K562 (cell line): Measurements from ENCODE around the gene LRRFIP2. TPM values are rescaled to one million over a fixed set of nuclear protein-coding genes. Genes with fewer than 3 reads are reported as not detected.

Source experiments
- ATAC-seq: fragments of 200-7000 bp; cut with Tn5 transposase; 3 replicates; pipeline ENCODE4 v1.9.1; 2020; ENCODE audit warnings: moderate library complexity
- BruUV-seq: library from RNA; stranded (reverse); fragments of 400-500 nt; replicated peaks from 2 replicates; lab custom pipeline; 2021; lab: Mats Ljungman, UMichigan
- CTCF ChIA-PET: fragments of 300-600 bp; formaldehyde crosslinking; extraction: SDS; loops from one replicate; lab custom pipeline; 2021; ENCODE audit warnings: low intra/inter-chr PET ratio; lab: Yijun Ruan, JAX
- POLR2A ChIA-PET: fragments of 300-600, 350-650 bp; sonication (Branson Sonifier 250); formaldehyde crosslinking; extraction: SDS; loops from one replicate; lab custom pipeline; 2021; ENCODE audit warnings: antibody characterized with exemption, inconsistent platforms; lab: Yijun Ruan, JAX
- DNase-seq, 4 experiments: peaks; one replicate each; pipeline versions ENCODE4 v3.0.0 to v3.0.0-alpha.2; 2011 to 2018; ENCODE audit warnings: low spot score in 3 of 4, mixed read lengths in 3 of 4; ENCODE audit errors: extremely low read depth in 1 of 4
- FAIRE-seq: peaks from 2 replicates; lab custom pipeline; 2011; peaks lifted over from hg19 to GRCh38; lab: Jason Lieb, UNC
- H2AFZ ChIP-seq: 2 replicates; pipeline ENCODE4 v1.6.0; 2011; ENCODE audit warnings: low read depth, low read length, control low read depth, inconsistent platforms
- H3K27ac ChIP-seq: fragments of 200-600 bp; 3 replicates; pipeline ENCODE4 v1.8.0; 2011; ENCODE audit warnings: low read depth, mild to moderate bottlenecking, control low read depth, inconsistent platforms, low read length, moderate library complexity, mixed read lengths; ENCODE audit errors: extremely low read depth
- H3K27me3 ChIP-seq, 2 experiments: fragments of 300-600 bp in 1 of 2; 2 replicates in 1 of 2; 3 replicates in 1 of 2; pipeline versions ENCODE4 v1.6.0 to v1.8.0; 2011; ENCODE audit warnings: inconsistent platforms in 2 of 2, low read length in 2 of 2, mild to moderate bottlenecking in 1 of 2, mixed read lengths in 1 of 2, moderate library complexity in 1 of 2; ENCODE audit not compliant: control insufficient read depth in 2 of 2, insufficient read depth in 2 of 2
- H3K36me3 ChIP-seq: fragments of 300-600 bp; 3 replicates; pipeline ENCODE4 v1.8.0; 2011; ENCODE audit warnings: mild to moderate bottlenecking, low read length, inconsistent platforms; ENCODE audit not compliant: control insufficient read depth, insufficient read depth
- H3K4me1 ChIP-seq, 2 experiments: fragments of 200-600 bp in 1 of 2; replicated peaks in 1 of 2; 2 replicates in 1 of 2; 3 replicates in 1 of 2; pipeline versions ENCODE4 v1.5.1 to v1.8.0; 2011; ENCODE audit warnings: inconsistent platforms in 2 of 2, low read length in 2 of 2, mild to moderate bottlenecking in 1 of 2, mixed read lengths in 1 of 2, moderate library complexity in 1 of 2; ENCODE audit not compliant: control insufficient read depth in 2 of 2, insufficient read depth in 2 of 2
- H3K4me2 ChIP-seq: 2 replicates; pipeline ENCODE4 v1.6.1; 2011; ENCODE audit warnings: low read length, control low read depth, inconsistent platforms, mixed read lengths; ENCODE audit not compliant: insufficient read depth
- H3K4me3 ChIP-seq: fragments of 200-600 bp; sonication (generic), shearing (Covaris generic); 2 replicates; pipeline ENCODE4 v1.5.1; 2016; ENCODE audit warnings: control low read depth, inconsistent platforms
- H3K79me2 ChIP-seq: fragments of 200-600 bp; 3 replicates; pipeline ENCODE4 v1.8.0; 2011; ENCODE audit warnings: low read length, inconsistent platforms; ENCODE audit not compliant: control insufficient read depth, insufficient read depth
- H3K9ac ChIP-seq, 2 experiments: 2 replicates each; pipeline versions ENCODE4 v1.6.0 to v1.6.1; 2011; ENCODE audit warnings: low read depth in 2 of 2, low read length in 2 of 2, control low read depth in 1 of 2, inconsistent platforms in 1 of 2, mild to moderate bottlenecking in 1 of 2, mixed read lengths in 1 of 2; ENCODE audit not compliant: insufficient read depth in 1 of 2
- H3K9me1 ChIP-seq: one replicate; pipeline ENCODE4 v1.6.0; 2011; ENCODE audit warnings: inconsistent platforms, mild to moderate bottlenecking, low read length, moderate library complexity; ENCODE audit not compliant: control insufficient read depth, insufficient read depth
- H3K9me3 ChIP-seq: replicated peaks from 2 replicates; pipeline ENCODE4 v1.5.1; 2011; ENCODE audit warnings: low read depth, low read length, inconsistent platforms; ENCODE audit not compliant: control insufficient read depth, insufficient read depth
- H4K20me1 ChIP-seq: replicated peaks from 2 replicates; pipeline ENCODE4 v1.6.1; 2011; ENCODE audit warnings: low read length, inconsistent platforms, mixed read lengths; ENCODE audit not compliant: control insufficient read depth, insufficient read depth
- ZNF3 ChIP-seq: fragments of 250-450 bp; sonication (Bioruptor Pico); IDR thresholded peaks from 2 replicates; pipeline ENCODE4 v1.5.0; 2021; ENCODE audit warnings: mild to moderate bottlenecking, moderate library complexity
- ZSCAN29 ChIP-seq: fragments of 450-650 bp; IDR thresholded peaks from 2 replicates; pipeline ENCODE4 v1.6.1; 2017
- WGBS: fragments of 100-300 bp; shearing (Covaris generic); methylation state at CpG from one replicate; pipeline ENCODE4 v1.1.6; 2016; ENCODE audit warnings: low coverage, mixed read lengths; ENCODE audit not compliant: insufficient coverage; ENCODE audit errors: missing lambda C conversion rate; 5-methylcytosine and 5-hydroxymethylcytosine counted together
- in situ Hi-C: fragments of 300-500 bp; cut with MboI; formaldehyde crosslinking; loops from 4 replicates; pipeline ENCODE4 v1.15.0; 2018; ENCODE audit warnings: inconsistent platforms, mixed read lengths
- intact Hi-C: fragments of 100-400 bp; cut with micrococcal nuclease; formaldehyde crosslinking; loops from 2 replicates; pipeline ENCODE4 v1.14.2; 2022
- polyA plus RNA-seq, 8 experiments: library from polyadenylated mRNA; depleted of rRNA in 4 of 8; stranded (reverse) in 5 of 8; unstranded in 3 of 8; fragments of >200 nt; fragmentation: Nextera tagmentation in 2 of 8; fragmentation: Illumina TruSeq in 1 of 8; extraction: Ambion mirVana in 2 of 8; extraction: Trizol in 1 of 8; gene quantifications; 2 replicates each; pipeline versions ENCODE4 v1.2.1 to v1.2.3, GENCODE V29; 2011 to 2014; ENCODE audit warnings: inconsistent platforms in 1 of 8, missing spikeins in 1 of 8
- total RNA-seq, 7 experiments: library from RNA; depleted of rRNA in 6 of 7; stranded (reverse); fragments of >200 nt in 6 of 7; fragmentation: Illumina TruSeq in 2 of 7; extraction: Trizol in 2 of 7; gene quantifications; 2 replicates each; pipeline versions ENCODE4 v1.2.1 to v1.2.3, GENCODE V29; 2011 to 2021; ENCODE audit warnings: low replicate concordance in 1 of 7
- TF ChIP-seq, protein P1 (sequence below), 2 experiments: fragments of 450-650 bp in 1 of 2; IDR thresholded peaks; 2 replicates each; pipeline ENCODE4 v1.6.1; 2011 to 2017; ENCODE audit warnings: low read depth in 2 of 2, antibody characterized with exemption in 1 of 2, borderline replicate concordance in 1 of 2, low read length in 1 of 2, mild to moderate bottlenecking in 1 of 2, mixed read lengths in 1 of 2; ENCODE audit not compliant: control insufficient read depth in 1 of 2

The LRRFIP2 gene
- total and polyA plus RNA-seq, 9 of the 15 experiments (the other 6 are each of a cell fraction or from before 2014, with no cell fraction given) = 9.9 to 53.9 (median 42.7) TPM

- TF ChIP-seq, protein P1, sequence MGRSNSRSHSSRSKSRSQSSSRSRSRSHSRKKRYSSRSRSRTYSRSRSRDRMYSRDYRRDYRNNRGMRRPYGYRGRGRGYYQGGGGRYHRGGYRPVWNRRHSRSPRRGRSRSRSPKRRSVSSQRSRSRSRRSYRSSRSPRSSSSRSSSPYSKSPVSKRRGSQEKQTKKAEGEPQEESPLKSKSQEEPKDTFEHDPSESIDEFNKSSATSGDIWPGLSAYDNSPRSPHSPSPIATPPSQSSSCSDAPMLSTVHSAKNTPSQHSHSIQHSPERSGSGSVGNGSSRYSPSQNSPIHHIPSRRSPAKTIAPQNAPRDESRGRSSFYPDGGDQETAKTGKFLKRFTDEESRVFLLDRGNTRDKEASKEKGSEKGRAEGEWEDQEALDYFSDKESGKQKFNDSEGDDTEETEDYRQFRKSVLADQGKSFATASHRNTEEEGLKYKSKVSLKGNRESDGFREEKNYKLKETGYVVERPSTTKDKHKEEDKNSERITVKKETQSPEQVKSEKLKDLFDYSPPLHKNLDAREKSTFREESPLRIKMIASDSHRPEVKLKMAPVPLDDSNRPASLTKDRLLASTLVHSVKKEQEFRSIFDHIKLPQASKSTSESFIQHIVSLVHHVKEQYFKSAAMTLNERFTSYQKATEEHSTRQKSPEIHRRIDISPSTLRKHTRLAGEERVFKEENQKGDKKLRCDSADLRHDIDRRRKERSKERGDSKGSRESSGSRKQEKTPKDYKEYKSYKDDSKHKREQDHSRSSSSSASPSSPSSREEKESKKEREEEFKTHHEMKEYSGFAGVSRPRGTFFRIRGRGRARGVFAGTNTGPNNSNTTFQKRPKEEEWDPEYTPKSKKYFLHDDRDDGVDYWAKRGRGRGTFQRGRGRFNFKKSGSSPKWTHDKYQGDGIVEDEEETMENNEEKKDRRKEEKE (IDR thresholded peaks at IDR 0.05; ENCODE audit: borderline replicate concordance in 1 of 2, control insufficient read depth in 1 of 2, low read depth in 2 of 2, low read length in 1 of 2) = no peak
- TF ChIP-seq ZSCAN29 = no peak
- TF ChIP-seq, all 486 proteins: peak for 0
These were observed 77.4 kb downstream of the LRRFIP2 start (continued) for GRCh38 chr3:37096975-37097374.

DNA sequence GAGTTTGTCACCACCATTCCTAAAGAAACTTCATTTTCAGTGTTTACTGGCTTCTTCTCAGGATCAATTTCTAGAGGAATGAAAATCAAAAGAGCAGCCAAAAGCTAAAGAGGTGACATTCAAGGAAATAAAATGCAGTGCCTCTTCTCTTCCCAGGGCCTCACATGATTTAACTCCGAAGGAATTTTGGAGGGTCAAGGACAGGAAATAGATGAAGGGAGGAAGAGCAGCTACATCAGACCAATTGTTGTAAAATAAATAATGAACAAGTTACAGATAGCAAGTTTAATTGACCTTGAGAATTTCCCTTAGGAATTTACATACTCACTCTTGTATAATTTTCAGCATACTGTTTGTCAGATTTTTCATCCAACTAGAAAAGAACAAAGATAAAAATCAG is 78.1 kb downstream of the LRRFIP2 start:
- POLR2A ChIA-PET = interaction anchor here (0.6 to 1.3 kb wide), 3 partner anchors 8 to 369 kb away, joined by 3 to 4 read pairs (median 3); no protein-coding TSS in a partner anchor
- H3K79me2 ChIP-seq = no peaks in the 10 kb centered on the region
- no peaks in the 10 kb centered on the region for H3K9me3 ChIP-seq
- WGBS = 94% methylated on average over 1 of the region's 1 CpG
- CTCF ChIA-PET = no interaction called here
- in situ Hi-C loops = no loop called here
- H3K4me2 ChIP-seq = no peak overlapping the region
- ATAC-seq (no peak), FAIRE-seq (no peak), DNase-seq (no peak)
- no peak overlapping the region for H3K9ac ChIP-seq
- BruUV-seq = no TSS peak
- no peak for TF ChIP-seq ZNF3
- no peaks in the 10 kb centered on the region for H3K9me1 ChIP-seq
- H3K27ac ChIP-seq = no peak overlapping the region
- no peaks in the 10 kb centered on the region for H4K20me1 ChIP-seq
- intact Hi-C loops = no loop called here
- no peak overlapping the region for H3K4me3 ChIP-seq
- no peak overlapping the region for H2AFZ ChIP-seq
- no peaks in the 10 kb centered on the region for H3K4me1 ChIP-seq
- H3K27me3 ChIP-seq = no peaks in the 10 kb centered on the region
- peaks cover 10% of the 10 kb centered on the region; the same call in 1 of the 3 replicates for H3K36me3 ChIP-seq
